Ascending aorta (tissue), 2 donors: Measurements from ENCODE around the gene FOLR2. TPM values are rescaled to one million over a fixed set of nuclear protein-coding genes. Genes with fewer than 3 reads are reported as not detected.
"Not testable (repeated sequence)": the region's sequence is repeated elsewhere in the genome, so short reads cannot be mapped to it uniquely, and the experiment has no call there.

Source experiments
- DNase-seq, 2 donors: peaks; one replicate each; pipeline ENCODE4 v3.0.0-alpha.2; 2019; ENCODE audit warnings: low spot score in 2 of 2
- H3K27ac ChIP-seq, 2 donors: fragments of 200-600 bp; sonication (generic); one replicate each; pipeline ENCODE4 v1.5.1; 2016 to 2017; ENCODE audit warnings: mild to moderate bottlenecking in 1 of 2
- H3K27me3 ChIP-seq: fragments of 200-600 bp; sonication (generic); one replicate; pipeline ENCODE4 v1.5.1; 2017
- H3K36me3 ChIP-seq, 2 donors: fragments of 200-600 bp; sonication (generic); one replicate each; pipeline ENCODE4 v1.5.1; 2016
- H3K4me1 ChIP-seq, 2 donors: fragments of 200-600 bp; sonication (generic); one replicate each; pipeline ENCODE4 v1.5.1; 2016 to 2017; ENCODE audit warnings: mild to moderate bottlenecking in 1 of 2
- H3K4me3 ChIP-seq, 2 donors: fragments of 200-600 bp; sonication (generic); one replicate each; pipeline ENCODE4 v1.5.1; 2016 to 2017; ENCODE audit warnings: mild to moderate bottlenecking in 1 of 2
- H3K9me3 ChIP-seq, 2 donors: fragments of 200-600 bp; sonication (generic); one replicate each; pipeline ENCODE4 v1.5.1; 2016
- CTCF ChIP-seq, 3 experiments: fragments of 200-600 bp in 2 of 3; fragments of 450-650 bp in 1 of 3; sonication (generic) in 2 of 3; IDR thresholded peaks; one replicate each; pipeline ENCODE4 v1.5.1; 2016 to 2019; ENCODE audit warnings: antibody characterized with exemption in 3 of 3, mild to moderate bottlenecking in 1 of 3, moderate library complexity in 1 of 3
- intact Hi-C: fragments of 100-400 bp; cut with DNase I; formaldehyde crosslinking; loops from one replicate; pipeline ENCODE4 v1.15.1; 2023
- total RNA-seq: library from RNA; depleted of rRNA; stranded (reverse); fragments of >200 nt; gene quantifications from one replicate; pipeline ENCODE4 v1.1.0, GENCODE V29; 2016

FOLR2 gene
- 34.5 TPM for total RNA-seq

DNA sequence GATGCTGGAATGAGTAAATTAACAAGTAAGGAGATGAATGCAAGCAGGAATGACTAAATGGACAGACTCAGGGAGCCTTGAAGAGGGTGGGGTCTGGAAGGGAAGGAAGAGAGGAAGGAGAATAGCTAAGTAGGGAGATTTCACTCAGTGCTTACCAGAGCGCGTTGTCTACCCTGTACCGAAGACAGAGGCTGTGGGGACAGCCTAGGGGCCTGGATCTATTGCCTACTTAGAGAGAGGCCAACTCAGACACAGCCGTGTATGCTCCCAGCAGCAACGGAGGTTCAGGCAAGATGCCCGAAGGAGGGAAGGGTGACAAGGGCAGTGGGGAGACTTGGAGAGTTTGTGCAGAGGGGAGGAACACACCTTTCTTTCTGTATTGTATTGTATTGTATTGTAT is at the start of gene FOLR2:
FOLR2 (plus strand) TSS at position 157 of the 400 bp plus-strand sequence. CDS start 1,791 bp downstream, outside the sequence.
- H3K4me1 ChIP-seq: no peaks in the 10 kb centered on the region
- H3K27ac ChIP-seq: no peak within 1 kb of the TSS
- TF ChIP-seq CTCF (IDR thresholded peaks at IDR 0.05): no peak
- H3K9me3 ChIP-seq: no peaks in the 10 kb centered on the region
- no peaks in the 10 kb centered on the region for H3K27me3 ChIP-seq
- no peak for DNase-seq
- intact Hi-C loops: no loop called here
- H3K4me3 ChIP-seq: peak within 1 kb of the TSS in 1 of 2 donors; percentile 19
- H3K36me3 ChIP-seq: no peaks in the 10 kb centered on the region

DNA sequence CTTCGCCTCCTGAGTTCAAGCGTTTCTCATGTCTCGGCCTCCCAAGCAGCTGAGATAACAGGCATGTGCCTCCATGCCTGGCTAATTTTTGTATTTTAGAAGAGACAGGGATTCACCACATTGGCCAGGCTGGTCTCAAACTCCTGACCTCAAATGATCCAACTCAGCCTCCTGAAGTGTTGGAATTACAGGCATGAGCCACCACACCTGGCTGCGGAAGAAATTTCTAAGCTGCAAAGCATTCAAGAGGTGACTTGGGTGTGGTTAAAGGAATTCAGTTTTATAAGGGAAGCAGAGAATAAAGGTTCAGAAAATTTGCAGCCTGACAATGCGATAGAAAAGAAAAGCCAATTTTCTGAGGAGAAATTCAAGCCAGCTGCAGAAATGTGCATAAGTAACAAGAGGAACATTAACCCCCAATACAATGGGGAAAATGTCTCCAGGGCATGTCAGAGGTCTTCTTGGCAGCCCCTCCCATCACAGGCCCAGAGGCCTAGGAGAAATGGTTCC is 47.5 kb upstream of the FOLR2 start:
- H3K27ac ChIP-seq: not testable (repeated sequence)

GRCh38 chr11:72169754-72170153 is 46.8 kb upstream of the FOLR2 start:
- H3K4me1 ChIP-seq, DNase-seq, H3K27ac ChIP-seq, H3K36me3 ChIP-seq, H3K9me3 ChIP-seq, H3K4me3 ChIP-seq, H3K27me3 ChIP-seq: not testable (repeated sequence)
- intact Hi-C loops: loop anchor here (10.0 kb wide), 1 partner anchor 95 kb away; no protein-coding TSS in a partner anchor

More for the DNA sequence above, 47.5 kb upstream of the FOLR2 start:
- not testable (repeated sequence) for H3K4me1 ChIP-seq, H3K4me3 ChIP-seq, H3K27me3 ChIP-seq, H3K9me3 ChIP-seq, H3K36me3 ChIP-seq, DNase-seq
- intact Hi-C loops: loop anchor here (10.0 kb wide), 1 partner anchor 96 kb away; no protein-coding TSS in a partner anchor

DNA sequence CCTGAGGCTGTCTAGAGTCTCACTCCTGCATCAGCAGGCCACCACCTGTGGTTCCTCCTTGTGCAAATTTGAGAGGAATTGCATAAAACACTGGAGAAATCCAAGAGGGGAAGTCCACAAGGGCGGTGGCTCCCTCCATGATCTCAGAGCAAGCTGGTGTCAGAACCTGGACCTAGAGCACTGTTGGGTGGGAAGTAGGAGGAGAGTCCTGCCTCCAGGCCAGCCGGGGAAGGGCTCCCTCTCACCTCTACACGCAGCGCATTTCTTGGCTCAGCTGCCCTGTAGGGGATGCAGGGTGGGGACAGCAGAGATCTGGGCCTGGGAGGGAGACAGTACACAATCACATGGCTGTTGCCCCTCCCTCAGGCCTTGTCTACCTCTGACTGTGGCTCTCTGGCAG is 44.6 kb upstream of the FOLR2 start:
- intact Hi-C loops, H3K4me3 ChIP-seq, H3K36me3 ChIP-seq, H3K4me1 ChIP-seq, H3K27me3 ChIP-seq, H3K9me3 ChIP-seq, H3K27ac ChIP-seq, DNase-seq: not testable (repeated sequence)

GRCh38 chr11:72173291-72173690 is 43.3 kb upstream of the FOLR2 start:
- no peak overlapping the region for H3K27ac ChIP-seq
- no peak overlapping the region for H3K4me3 ChIP-seq
- H3K9me3 ChIP-seq: no peaks in the 10 kb centered on the region
- no peaks in the 10 kb centered on the region for H3K36me3 ChIP-seq
- TF ChIP-seq CTCF (IDR thresholded peaks at IDR 0.05): no peak
- DNase-seq: no peak
- H3K4me1 ChIP-seq: no peaks in the 10 kb centered on the region
- intact Hi-C loops: no loop called here
- H3K27me3 ChIP-seq: no peaks in the 10 kb centered on the region

DNA sequence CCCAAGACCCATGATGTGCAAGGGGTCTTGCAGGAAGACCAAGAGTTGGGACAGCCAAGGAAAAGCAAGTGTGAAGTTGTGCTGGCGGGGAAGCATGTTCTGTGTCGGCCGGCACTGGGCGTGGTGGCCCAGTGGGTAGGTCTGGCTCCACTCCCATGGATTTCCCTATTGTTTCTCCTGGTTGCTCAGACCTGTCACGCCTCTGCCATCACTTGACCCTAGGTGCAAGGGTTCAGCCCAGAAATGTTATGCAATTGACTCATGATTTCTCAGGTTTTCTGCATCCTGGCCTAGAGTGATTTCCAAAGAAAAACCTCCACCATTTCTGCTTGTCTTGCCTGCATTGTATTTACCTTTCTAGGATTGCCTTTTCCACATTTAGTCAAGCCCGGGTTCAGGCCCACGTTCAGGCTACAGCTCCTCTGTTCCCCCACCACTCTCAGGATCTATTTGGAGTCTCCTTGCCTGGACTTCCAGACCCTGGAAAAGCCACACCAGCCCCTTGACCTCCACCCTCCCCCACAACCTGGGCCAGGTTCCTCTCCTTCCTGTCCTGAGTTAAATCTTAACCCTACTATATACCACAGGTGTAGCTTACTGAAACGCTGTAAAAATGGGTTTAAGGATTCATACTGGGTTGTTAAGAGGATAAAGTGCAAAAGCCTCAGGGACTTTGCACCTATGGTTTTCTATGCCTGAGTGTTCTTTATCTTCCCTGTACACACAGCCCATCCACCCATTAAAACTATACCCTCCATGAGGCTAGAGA is 42.1 kb upstream of the FOLR2 start:
- no peak for TF ChIP-seq CTCF (IDR thresholded peaks at IDR 0.05)
- Histone ChIP-seq H3K36me3 (no peaks in the 10 kb centered on the region), H3K27ac (no peak overlapping the region), H3K27me3 (no peaks in the 10 kb centered on the region), H3K9me3 (no peaks in the 10 kb centered on the region), H3K4me3 (no peak overlapping the region), H3K4me1 (no peaks in the 10 kb centered on the region)
- intact Hi-C loops: no loop called here
- DNase-seq: no peak

DNA sequence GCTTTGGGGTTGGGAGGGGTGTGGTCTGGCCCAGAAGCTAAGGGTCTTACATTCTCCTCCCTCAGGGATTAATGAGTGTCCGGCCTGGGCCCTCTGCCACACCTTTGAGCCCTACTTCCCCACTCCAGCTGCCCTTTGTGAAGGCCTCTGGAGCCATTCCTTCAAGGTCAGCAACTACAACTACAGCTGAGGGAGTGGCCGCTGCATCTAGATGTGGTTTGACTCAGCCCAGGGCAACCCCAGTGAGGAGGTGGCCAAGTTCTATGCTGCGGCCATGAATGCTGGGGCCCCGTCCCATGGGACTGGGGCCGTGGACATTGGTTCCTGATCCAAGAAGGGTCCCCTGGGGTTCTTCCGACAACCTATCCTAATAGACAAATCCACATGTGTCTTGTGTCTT is 38.9 kb upstream of the FOLR2 start:
- intact Hi-C loops: no loop called here
- no peaks in the 10 kb centered on the region for H3K9me3 ChIP-seq
- H3K36me3 ChIP-seq: no peaks in the 10 kb centered on the region
- no peaks in the 10 kb centered on the region for H3K27me3 ChIP-seq
- TF ChIP-seq CTCF (IDR thresholded peaks at IDR 0.05): no peak
- no peak for DNase-seq
- H3K27ac ChIP-seq: no peak overlapping the region
- no peak overlapping the region for H3K4me3 ChIP-seq
- no peaks in the 10 kb centered on the region for H3K4me1 ChIP-seq
